H1 (cell line): ENCODE results near the gene RHBDD1. TPM values are rescaled to one million over a fixed set of nuclear protein-coding genes. Genes with fewer than 3 reads are reported as not detected.

Experiments
- CTCF ChIA-PET: fragments of 300-600 bp; sonication (Branson Sonifier 250); formaldehyde crosslinking; loops from one replicate; lab custom pipeline; 2021; ENCODE audit not compliant: partially characterized antibody; lab: Charles Lee
- POLR2A ChIA-PET: fragments of 300-600 bp; sonication (Branson Sonifier 250); formaldehyde crosslinking; loops from one replicate; lab custom pipeline; 2021; ENCODE audit warnings: inconsistent platforms; ENCODE audit not compliant: partially characterized antibody; lab: Charles Lee
- DNase-seq, 2 experiments: peaks; one replicate each; pipeline versions ENCODE4 v3.0.0 to v3.0.0-alpha.2; 2010 to 2022; ENCODE audit warnings: low spot score in 2 of 2, low read depth in 1 of 2, mixed read lengths in 1 of 2
- FAIRE-seq: peaks from 2 replicates; lab custom pipeline; 2011; peaks lifted over from hg19 to GRCh38; lab: Jason Lieb, UNC
- H2AFZ ChIP-seq: 2 replicates; pipeline ENCODE4 v1.8.1; 2012; ENCODE audit warnings: low read length, inconsistent platforms
- H2AK5ac ChIP-seq: 2 replicates; pipeline ENCODE4 v1.6.1; 2013; ENCODE audit warnings: low read depth, low read length
- H2BK120ac ChIP-seq: replicated peaks from 2 replicates; pipeline ENCODE3; 2013; ENCODE audit warnings: low read depth, low read length, inconsistent platforms
- H2BK12ac ChIP-seq: 2 replicates; pipeline ENCODE4 v1.6.1; 2013; ENCODE audit warnings: low read depth, low read length
- H2BK15ac ChIP-seq: 2 replicates; pipeline ENCODE4 v1.6.1; 2013; ENCODE audit warnings: low read length
- H2BK20ac ChIP-seq: 2 replicates; pipeline ENCODE4 v1.6.1; 2013; ENCODE audit warnings: low read length
- H2BK5ac ChIP-seq: 2 replicates; pipeline ENCODE4 v1.6.1; 2013; ENCODE audit warnings: low read depth, low read length
- H3K14ac ChIP-seq: 2 replicates; pipeline ENCODE4 v1.6.1; 2013; ENCODE audit warnings: inconsistent platforms; ENCODE audit not compliant: insufficient read length
- H3K18ac ChIP-seq: 2 replicates; pipeline ENCODE4 v1.6.1; 2013; ENCODE audit warnings: low read length; ENCODE audit errors: extremely low read depth
- H3K23ac ChIP-seq: 2 replicates; pipeline ENCODE4 v1.6.1; 2013; ENCODE audit warnings: inconsistent platforms; ENCODE audit not compliant: insufficient read length
- H3K23me2 ChIP-seq: 2 replicates; pipeline ENCODE4 v1.6.1; 2013; ENCODE audit warnings: low read depth, low read length
- H3K27ac ChIP-seq: 2 replicates; pipeline ENCODE4 v1.6.1; 2011; ENCODE audit warnings: low read depth, low read length, inconsistent platforms
- H3K27me3 ChIP-seq, 4 experiments: replicated peaks in 1 of 4; 1 replicate in 1 of 4; 2 replicates in 3 of 4; pipeline versions ENCODE4 v1.6.1 to v1.8.1; 2011 to 2013; ENCODE audit warnings: low read length in 3 of 4, mild to moderate bottlenecking in 3 of 4, inconsistent platforms in 2 of 4, mixed read lengths in 2 of 4, moderate library complexity in 1 of 4; ENCODE audit not compliant: control insufficient read depth in 3 of 4, insufficient read depth in 3 of 4; ENCODE audit errors: extremely low read depth in 1 of 4
- H3K36me3 ChIP-seq, 4 experiments: 2 replicates each; pipeline versions ENCODE4 v1.6.1 to v1.8.1; 2011 to 2013; ENCODE audit warnings: mild to moderate bottlenecking in 4 of 4, low read length in 3 of 4, moderate library complexity in 2 of 4, control low read depth in 1 of 4, inconsistent platforms in 1 of 4; ENCODE audit not compliant: insufficient read depth in 4 of 4, control insufficient read depth in 2 of 4
- H3K4ac ChIP-seq: replicated peaks from 2 replicates; pipeline ENCODE3; 2013; ENCODE audit warnings: low read length, low read depth, mixed read lengths, inconsistent platforms; ENCODE audit not compliant: insufficient read length
- H3K4me1 ChIP-seq, 4 experiments: replicated peaks in 1 of 4; 1 replicate in 1 of 4; 2 replicates in 3 of 4; pipeline versions ENCODE4 v1.6.1 to v1.8.1; 2011 to 2013; ENCODE audit warnings: low read length in 3 of 4, inconsistent platforms in 2 of 4, mixed read lengths in 1 of 4; ENCODE audit not compliant: insufficient read depth in 4 of 4, control insufficient read depth in 3 of 4
- H3K4me2 ChIP-seq, 2 experiments: 2 replicates each; pipeline versions ENCODE4 v1.6.1 to v1.8.1; 2011 to 2013; ENCODE audit warnings: low read depth in 2 of 2, low read length in 2 of 2, control low read depth in 1 of 2, inconsistent platforms in 1 of 2, mild to moderate bottlenecking in 1 of 2; ENCODE audit not compliant: insufficient read depth in 1 of 2
- H3K4me3 ChIP-seq, 4 experiments: fragments of 200-600, 300-600 bp in 1 of 4; sonication (generic), shearing (Covaris generic), sonication (Bioruptor Twin) in 1 of 4; 2 replicates each; pipeline versions ENCODE4 v1.5.1 to v1.8.1; 2011 to 2016; ENCODE audit warnings: low read length in 4 of 4, low read depth in 3 of 4, control low read depth in 2 of 4, inconsistent platforms in 2 of 4, mild to moderate bottlenecking in 2 of 4, mixed read lengths in 1 of 4, moderate library complexity in 1 of 4; ENCODE audit not compliant: insufficient read depth in 2 of 4; ENCODE audit errors: extremely low read depth in 1 of 4
- H3K56ac ChIP-seq: replicated peaks from 2 replicates; pipeline ENCODE3; 2013; ENCODE audit warnings: low read depth, mild to moderate bottlenecking, mixed read lengths, low read length, inconsistent platforms; ENCODE audit not compliant: insufficient read length
- H3K79me1 ChIP-seq: 2 replicates; pipeline ENCODE4 v1.6.1; 2013; ENCODE audit warnings: low read depth, low read length, control low read depth
- H3K79me2 ChIP-seq, 2 experiments: 2 replicates each; pipeline versions ENCODE4 v1.6.1 to v1.8.1; 2012 to 2013; ENCODE audit warnings: low read length in 2 of 2, mild to moderate bottlenecking in 2 of 2, inconsistent platforms in 1 of 2; ENCODE audit not compliant: insufficient read depth in 2 of 2, control insufficient read depth in 1 of 2
- H3K9ac ChIP-seq, 4 experiments: replicated peaks in 1 of 4; 1 replicate in 1 of 4; 2 replicates in 3 of 4; pipeline versions ENCODE4 v1.6.1 to v1.8.1; 2011 to 2013; ENCODE audit warnings: low read depth in 3 of 4, low read length in 3 of 4, control low read depth in 2 of 4, mild to moderate bottlenecking in 2 of 4, moderate library complexity in 2 of 4, inconsistent platforms in 1 of 4; ENCODE audit errors: extremely low read depth in 1 of 4
- H3K9me3 ChIP-seq, 2 experiments: 2 replicates each; pipeline versions ENCODE4 v1.6.1 to v1.8.1; 2012 to 2013; ENCODE audit warnings: mild to moderate bottlenecking in 2 of 2, moderate library complexity in 2 of 2, control low read depth in 1 of 2, inconsistent platforms in 1 of 2, low read depth in 1 of 2, low read length in 1 of 2, mixed read lengths in 1 of 2; ENCODE audit not compliant: insufficient read depth in 2 of 2
- H4K20me1 ChIP-seq, 2 experiments: replicated peaks in 1 of 2; 2 replicates each; pipeline versions ENCODE3 to v1.8.1; 2011 to 2013; ENCODE audit warnings: inconsistent platforms in 2 of 2, low read length in 2 of 2, mild to moderate bottlenecking in 1 of 2; ENCODE audit not compliant: insufficient read depth in 2 of 2, control insufficient read depth in 1 of 2
- H4K5ac ChIP-seq: 2 replicates; pipeline ENCODE4 v1.6.1; 2013; ENCODE audit warnings: low read length, low read depth, mixed read lengths, inconsistent platforms; ENCODE audit not compliant: insufficient read length
- H4K8ac ChIP-seq: 2 replicates; pipeline ENCODE4 v1.8.0; 2013; ENCODE audit warnings: mild to moderate bottlenecking, moderate library complexity, low read length, inconsistent platforms; ENCODE audit not compliant: insufficient read depth; ENCODE audit errors: extremely low read depth
- H4K91ac ChIP-seq: replicated peaks from 2 replicates; pipeline ENCODE3; 2013; ENCODE audit warnings: low read length, mixed read lengths, inconsistent platforms; ENCODE audit not compliant: insufficient read length
- BACH1 ChIP-seq: IDR thresholded peaks from 2 replicates; pipeline ENCODE4 v1.6.1; 2012; ENCODE audit warnings: low read length, improper control_type of control experiment
- BCL11A ChIP-seq, 2 experiments: IDR thresholded peaks; one replicate each; pipeline ENCODE4 v1.6.1; 2011; ENCODE audit warnings: low read depth in 2 of 2, low read length in 2 of 2, mild to moderate bottlenecking in 2 of 2
- CHD1 ChIP-seq: IDR thresholded peaks from 2 replicates; pipeline ENCODE4 v1.6.1; 2012; ENCODE audit warnings: low read depth, low read length, improper control_type of control experiment
- JUND ChIP-seq: IDR thresholded peaks from 2 replicates; pipeline ENCODE4 v1.6.1; 2011; ENCODE audit warnings: mild to moderate bottlenecking, improper control_type of control experiment, low read length
- NRF1 ChIP-seq: IDR thresholded peaks from 2 replicates; pipeline ENCODE4 v1.6.1; 2011; ENCODE audit warnings: mild to moderate bottlenecking, low read depth, low read length, improper control_type of control experiment
- RXRA ChIP-seq: IDR thresholded peaks from 2 replicates; pipeline ENCODE4 v1.6.1; 2011; ENCODE audit warnings: low read depth, mild to moderate bottlenecking, low read length, moderate library complexity; ENCODE audit not compliant: insufficient read depth
- SP1 ChIP-seq: IDR thresholded peaks from 2 replicates; pipeline ENCODE4 v1.6.1; 2011; ENCODE audit warnings: low read depth, low read length
- TBP ChIP-seq: IDR thresholded peaks from 2 replicates; pipeline ENCODE4 v1.6.1; 2011; ENCODE audit warnings: low read depth, low read length, improper control_type of control experiment
- WGBS, 2 experiments: shearing (Covaris generic) in 1 of 2; methylation state at CpG; one replicate each; pipeline versions ENCODE4 v1.1.6 to v1.1.7; 2013 to 2015; ENCODE audit warnings: low lambda C conversion rate in 2 of 2, mixed read lengths in 2 of 2, inconsistent platforms in 1 of 2, low coverage in 1 of 2, missing lambda C conversion rate in 1 of 2; ENCODE audit not compliant: insufficient replicate concordance in 2 of 2, insufficient coverage in 1 of 2, insufficient read length in 1 of 2; ENCODE audit errors: extremely low coverage in 1 of 2, missing lambda C conversion rate in 1 of 2; 5-methylcytosine and 5-hydroxymethylcytosine counted together
- polyA plus RNA-seq, 7 experiments: library from polyadenylated mRNA; depleted of rRNA in 3 of 7; stranded (reverse) in 5 of 7; unstranded in 2 of 7; fragments of >200 nt in 5 of 7; fragments of 200-250 nt in 2 of 7; gene quantifications; 1 replicate in 5 of 7; 2 replicates in 1 of 7; 4 replicates in 1 of 7; pipeline versions ENCODE4 v1.2.1 to v1.2.3, GENCODE V29; 2011 to 2013; ENCODE audit warnings: missing spikeins in 2 of 7, mixed read lengths in 2 of 7
- total RNA-seq: library from RNA; stranded (reverse); fragmentation: NEBNext Ultra II Directional; extraction: Animal tissue kit (Norgen Biotek cat#: 25700); gene quantifications from 2 replicates; pipeline ENCODE4 v1.2.1, GENCODE V29; 2021

Gene RHBDD1
- total and polyA plus RNA-seq, 2 of the 8 experiments (the other 6 are each of a cell fraction or from before 2014, with no cell fraction given): 10.5 to 23.1 TPM

- H3K9ac ChIP-seq: no peak overlapping the region
- H3K4me1 ChIP-seq: peaks cover 0 to 3% (median 0%) of the 10 kb centered on the region in 4 experiments; a peak in 1 of 7 replicates
- H3K23me2 ChIP-seq: no peaks in the 10 kb centered on the region
- H4K91ac ChIP-seq: no peak overlapping the region
- no peaks in the 10 kb centered on the region for H3K27me3 ChIP-seq
- no peak overlapping the region for H4K5ac ChIP-seq
- H3K4me2 ChIP-seq: no peak overlapping the region
- H3K79me2 ChIP-seq: no peaks in the 10 kb centered on the region
- H3K79me1 ChIP-seq: no peaks in the 10 kb centered on the region
- H2BK5ac ChIP-seq: no peak overlapping the region
- no peak overlapping the region for H3K23ac ChIP-seq
- no peaks in the 10 kb centered on the region for H3K9me3 ChIP-seq
- H4K8ac ChIP-seq: no peak overlapping the region
- H3K27ac ChIP-seq: no peak overlapping the region
- no peak overlapping the region for H2BK120ac ChIP-seq
- H2BK15ac ChIP-seq: no peak overlapping the region
- TF ChIP-seq BACH1: no peak
- no peak for TF ChIP-seq NRF1
- TF ChIP-seq RXRA: no peak
- no peak for TF ChIP-seq SP1
- no peak for TF ChIP-seq CHD1
- no peak for TF ChIP-seq JUND
- TF ChIP-seq TBP: no peak
- TF ChIP-seq BCL11A (IDR thresholded peaks at IDR 0.05; ENCODE audit: low read depth in 2 of 2, low read length in 2 of 2): no peak
- H2AK5ac ChIP-seq: no peak overlapping the region
- no peak overlapping the region for H3K4me3 ChIP-seq
- 93% methylated on average over 3 of the region's 3 CpGs; no CpG with 5 or more reads in 1 of the 2 experiments for WGBS, 2 experiments
- no peak overlapping the region for H2BK12ac ChIP-seq
- H2BK20ac ChIP-seq: no peak overlapping the region
- H3K36me3 ChIP-seq: no peaks in the 10 kb centered on the region
- peak overlapping the region; percentile 38 for H3K4ac ChIP-seq
- H4K20me1 ChIP-seq: no peaks in the 10 kb centered on the region
- H3K56ac ChIP-seq: no peak overlapping the region
- POLR2A ChIA-PET: no interaction called here
- H2AFZ ChIP-seq: no peak overlapping the region
- H3K14ac ChIP-seq: no peak overlapping the region
- FAIRE-seq (no peak), DNase-seq (no peak)
- CTCF ChIA-PET: interaction anchor here (0.6 to 5.5 kb wide), 5 partner anchors 11 to 483 kb away, joined by 3 to 53 read pairs (median 3); no protein-coding TSS in a partner anchor
- no peak overlapping the region for H3K18ac ChIP-seq
Measured at GRCh38 chr2:227022608-227023007, 186.8 kb downstream of the RHBDD1 start.
